SK-N-MC (cell line): Measurements from ENCODE around the gene STAM.

Source experiments
- EZH2 ChIP-seq: fragments of 200-600 bp; sonication (generic); IDR thresholded peaks from one replicate; pipeline ENCODE4 v1.6.1; 2017; ENCODE audit warnings: antibody characterized with exemption
- FOXP2 ChIP-seq: optimal IDR thresholded peaks from 2 replicates; pipeline ENCODE3; 2011; ENCODE audit warnings: mild to moderate bottlenecking, moderate library complexity; ENCODE audit not compliant: insufficient read depth; ENCODE audit errors: extremely low read length, control extremely low read depth
- POLR2AphosphoS5 ChIP-seq: IDR thresholded peaks from 2 replicates; pipeline ENCODE4 v1.6.1; 2012; ENCODE audit warnings: mild to moderate bottlenecking, low read depth, low read length, borderline replicate concordance

- TF ChIP-seq EZH2 (no peak), POLR2AphosphoS5 (no peak), FOXP2 (no peak)
Observed at GRCh38 chr10:17647326-17647725, 3.4 kb downstream of the STAM start.
